Activated T-cell treated with anti-CD3 and anti-CD28 coated beads for 4 hours (primary cell): ENCODE measurements around the gene NID1.
"Not testable (repeated sequence)": the region's sequence is repeated elsewhere in the genome, so short reads cannot be mapped to it uniquely, and the experiment has no call there.

Experiments used
- DNase-seq: peaks from one replicate; pipeline ENCODE4 v3.0.0-alpha.2; 2020

Gene NID1

GRCh38 chr1:236023926-236024565 is 40.8 kb downstream of the NID1 start:
- DNase-seq = no peak

- no peak for DNase-seq
Observed at GRCh38 chr1:236021424-236022135, 43.3 kb downstream of the NID1 start.

GRCh38 chr1:236020359-236021219 is 44.3 kb downstream of the NID1 start:
- DNase-seq = no peak

- no peak for DNase-seq
Observed at GRCh38 chr1:236018885-236019453, 45.9 kb downstream of the NID1 start.

GRCh38 chr1:236016782-236017400 is 48.0 kb downstream of the NID1 start:
- no peak for DNase-seq

- DNase-seq = no peak
Observed at GRCh38 chr1:236016083-236016482, 48.8 kb downstream of the NID1 start.

- DNase-seq = no peak
Observed at GRCh38 chr1:236015539-236015938, 49.4 kb downstream of the NID1 start.

GRCh38 chr1:236013330-236013729 is 51.6 kb downstream of the NID1 start:
- no peak for DNase-seq

- no peak for DNase-seq
Observed at GRCh38 chr1:236011641-236012040, 53.2 kb downstream of the NID1 start.

- no peak for DNase-seq
Observed at GRCh38 chr1:236010443-236010842, 54.4 kb downstream of the NID1 start.

- no peak for DNase-seq
Observed at GRCh38 chr1:236009857-236010256, 55.0 kb downstream of the NID1 start.

- DNase-seq = no peak
Observed at GRCh38 chr1:236009191-236009590, 55.7 kb downstream of the NID1 start.

- DNase-seq = no peak
Observed at GRCh38 chr1:236007781-236008180, 57.1 kb downstream of the NID1 start.

- DNase-seq = not testable (repeated sequence)
Observed at GRCh38 chr1:236003058-236003457, 61.8 kb downstream of the NID1 start.

GRCh38 chr1:236002572-236002971 is 62.3 kb downstream of the NID1 start:
- no peak for DNase-seq

- no peak for DNase-seq
Observed at GRCh38 chr1:236002025-236002390, 62.9 kb downstream of the NID1 start.

- DNase-seq = no peak
Observed at GRCh38 chr1:236000781-236001180, 64.1 kb downstream of the NID1 start.

GRCh38 chr1:235999259-235999925 is 65.5 kb downstream of the NID1 start:
- peak; percentile 59 for DNase-seq

GRCh38 chr1:235998812-235999211 is 66.1 kb downstream of the NID1 start:
- DNase-seq = no peak

GRCh38 chr1:235997931-235998330 is 67.0 kb downstream of the NID1 start:
- DNase-seq = no peak

- DNase-seq = no peak
Observed at GRCh38 chr1:235997049-235997448, 67.8 kb downstream of the NID1 start.

- DNase-seq = no peak
Observed at GRCh38 chr1:235996048-235996785, 68.7 kb downstream of the NID1 start.
